Heart right ventricle (tissue), 16 donors: ENCODE measurements around the gene THSD7A. TPM values are rescaled to one million over a fixed set of nuclear protein-coding genes. Genes with fewer than 3 reads are reported as not detected.

Source experiments
- ATAC-seq, 8 donors: fragments of 200-7000 bp; cut with Tn5 transposase; one replicate each; pipeline ENCODE4 v1.9.1; 2020; ENCODE audit warnings: mild to moderate bottlenecking in 8 of 8, moderate library complexity in 8 of 8, moderate number of reproducible peaks in 1 of 8
- DNase-seq, 2 donors: peaks; one replicate each; pipeline ENCODE4 v3.0.0-alpha.2; 2020
- H3K27ac ChIP-seq, 10 donors: fragments of 200-600 bp; sonication (generic) in 2 of 10; one replicate each; pipeline versions ENCODE4 v1.5.0 to v1.8.0; 2020 to 2022; ENCODE audit warnings: mild to moderate bottlenecking in 3 of 10
- H3K27me3 ChIP-seq, 7 donors: fragments of 200-600 bp; one replicate each; pipeline ENCODE4 v1.8.0; 2021 to 2022; ENCODE audit warnings: mild to moderate bottlenecking in 2 of 7
- H3K36me3 ChIP-seq, 9 donors: fragments of 200-600 bp; sonication (generic) in 1 of 9; one replicate each; pipeline versions ENCODE4 v1.5.0 to v1.8.0; 2020 to 2022; ENCODE audit warnings: mild to moderate bottlenecking in 2 of 9
- H3K4me1 ChIP-seq, 9 donors: fragments of 200-600 bp; sonication (generic) in 1 of 9; one replicate each; pipeline versions ENCODE4 v1.5.0 to v1.8.0; 2020 to 2022; ENCODE audit warnings: mild to moderate bottlenecking in 4 of 9
- H3K4me3 ChIP-seq, 10 donors: fragments of 200-600 bp; sonication (generic) in 2 of 10; one replicate each; pipeline versions ENCODE4 v1.5.0 to v1.8.0; 2020 to 2022; ENCODE audit warnings: mild to moderate bottlenecking in 7 of 10, moderate library complexity in 2 of 10
- H3K9me3 ChIP-seq, 11 donors: fragments of 200-600 bp in 10 of 11; sonication (generic) in 2 of 11; one replicate each; pipeline versions ENCODE4 v1.5.0 to v1.8.0; 2013 to 2022; ENCODE audit warnings: mild to moderate bottlenecking in 2 of 11, control low read depth in 1 of 11, moderate library complexity in 1 of 11
- CTCF ChIP-seq, 9 donors: fragments of 200-600 bp; sonication (generic) in 2 of 9; IDR thresholded peaks; one replicate each; pipeline versions ENCODE4 v1.5.0 to v1.8.0; 2021 to 2022; ENCODE audit warnings: antibody characterized with exemption in 9 of 9, mild to moderate bottlenecking in 5 of 9, moderate library complexity in 1 of 9
- WGBS, 2 donors: extraction: QIAGEN DNeasy Blood & Tissue Kit; methylation state at CpG; one replicate each; pipeline ENCODE4 v1.1.7; 2013; ENCODE audit warnings: inconsistent platforms in 1 of 2; 5-methylcytosine and 5-hydroxymethylcytosine counted together
- intact Hi-C, 10 donors: fragments of 100-400 bp; cut with DNase I; formaldehyde crosslinking; loops; one replicate each; pipeline versions ENCODE4 v1.11.1 to v1.14.2; 2022
- polyA plus RNA-seq, 2 donors: library from polyadenylated mRNA; stranded (reverse); fragments of 200-250 nt; gene quantifications; one replicate each; pipeline ENCODE4 v1.2.3, GENCODE V29; 2013
- total RNA-seq, 10 donors: library from RNA; stranded (reverse); fragmentation: NEBNext Ultra II Directional in 3 of 10; extraction: Animal tissue kit (Norgen Biotek cat#: 25700) in 3 of 10; gene quantifications; one replicate each; pipeline versions ENCODE4 v1.2.1 to v1.2.4, GENCODE V29; 2021 to 2023
- donor health status: Arrhythmogenic right ventricular cardiomyopathy.
- donor health status: ischemic (EF 13 %, LVEDD 7.1; RV severe dilation, severe dysfunction).
- donor health status: healthy with polysubstance abuse.
- donor health status: DM: no; HTN: yes; CAD: no.
- donor health status: DM: no; HTN: no; CAD: no.
- donor health status: ischemic (EF 25% LVEDD 6.9; RV normal size, moderate dysfunction).
- donor health status: ischemic (EF 25% LVEDD 5.7; RV mildly dilated, moderate dysfunction).
- donor health status: healthy.
- donor health status: DM: yes; HTN: yes; CAD: no.
- donor health status: Ischemic cardiomyopathy.
- donor health status: ischemic (EF 35%, LVEDD 5.7; RV mildly dilated, moderate dysfunction).
- donor health status: nonischemic (EF 11% LVEDD 7.7; RV severe dilation, severe dysfunction).
- donor health status: DM: yes; HTN: yes; CAD: no.
- donor health status: PGD.
- donor health status: ischemic (EF 29% LVEDD 5.4; RV normal size, mild dysfunction).
- donor health status: nonischemic (EF 23%, LVEDD 6.1; RV moderate dilation, normal function).

THSD7A gene
- total and polyA plus RNA-seq, 12 donors: 0.22 to 3.4 (median 1.2) TPM

DNA sequence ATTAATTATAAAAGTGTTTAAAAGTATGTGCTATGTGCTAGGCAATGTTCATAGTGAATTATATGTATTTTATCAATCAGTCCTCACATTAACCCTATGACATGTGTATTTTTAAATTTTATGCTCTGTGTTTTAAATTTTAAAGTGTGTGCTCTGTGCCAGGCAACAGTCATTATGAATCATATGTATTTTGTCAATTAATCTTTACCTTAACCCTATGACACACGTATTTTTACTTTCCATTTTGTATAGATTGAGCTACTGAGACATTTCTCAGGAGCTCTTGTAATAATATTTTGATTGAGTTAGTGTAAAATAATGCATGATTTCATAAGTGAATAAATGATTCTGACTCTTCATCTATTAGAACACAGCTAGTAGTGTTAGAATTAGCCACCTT is 117.8 kb downstream of the THSD7A start:
- no peak overlapping the region for H3K4me3 ChIP-seq
- peaks cover 0 to 14% (median 0%) of the 10 kb centered on the region in 9 donors for H3K4me1 ChIP-seq
- ATAC-seq (no peak), DNase-seq (no peak)
- TF ChIP-seq CTCF (IDR thresholded peaks at IDR 0.05): no peak
- intact Hi-C loops: no loop called here
- no peak overlapping the region for H3K27ac ChIP-seq
- H3K27me3 ChIP-seq: no peaks in the 10 kb centered on the region
- WGBS, 2 donors: 74 to 75% methylated on average over 1 of the region's 1 CpG
- H3K36me3 ChIP-seq: no peaks in the 10 kb centered on the region
- H3K9me3 ChIP-seq: no peaks in the 10 kb centered on the region

GRCh38 chr7:11713352-11713751 is 118.6 kb downstream of the THSD7A start:
- Histone ChIP-seq H3K4me1 (peaks cover 0 to 14% (median 0%) of the 10 kb centered on the region in 9 donors), H3K27me3 (no peaks in the 10 kb centered on the region), H3K27ac (no peak overlapping the region), H3K36me3 (no peaks in the 10 kb centered on the region), H3K9me3 (no peaks in the 10 kb centered on the region), H3K4me3 (no peak overlapping the region)
- WGBS, 2 donors: 59 to 74% methylated on average over 3 of the region's 3 CpGs
- no peak for DNase-seq
- no peak for TF ChIP-seq CTCF (IDR thresholded peaks at IDR 0.05)
- intact Hi-C loops: no loop called here
- no peak for ATAC-seq

GRCh38 chr7:11710377-11710776 is 121.6 kb downstream of the THSD7A start:
- no peak overlapping the region for H3K27ac ChIP-seq
- WGBS, 2 donors: 69 to 74% methylated on average over 1 of the region's 1 CpG
- no peak for ATAC-seq

DNA sequence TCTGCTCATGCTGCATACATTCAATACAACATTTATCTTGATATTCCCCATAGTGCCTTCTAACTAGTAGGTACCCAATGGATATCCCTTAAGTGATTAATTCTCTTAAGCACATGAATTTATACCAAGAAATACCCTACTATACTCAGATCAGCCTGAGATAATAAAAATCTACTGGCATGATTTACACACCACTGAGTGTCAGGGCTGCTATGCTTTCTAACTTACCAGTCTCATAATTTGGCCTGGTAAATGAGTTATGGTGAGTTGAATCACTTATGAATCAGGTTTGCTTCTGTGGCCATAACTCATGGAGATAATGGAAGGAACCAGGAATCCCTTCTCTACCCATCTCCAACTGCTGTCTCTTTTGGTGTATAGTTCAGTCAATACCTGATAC is 122.8 kb downstream of the THSD7A start:
- ATAC-seq: no peak
- Histone ChIP-seq H3K27me3 (no peaks in the 10 kb centered on the region), H3K9me3 (no peaks in the 10 kb centered on the region), H3K4me1 (peaks cover 0 to 10% (median 0%) of the 10 kb centered on the region in 9 donors), H3K36me3 (no peaks in the 10 kb centered on the region), H3K27ac (no peak overlapping the region), H3K4me3 (no peak overlapping the region)
- intact Hi-C loops: no loop called here
- TF ChIP-seq CTCF (IDR thresholded peaks at IDR 0.05): no peak
- DNase-seq: no peak

More at GRCh38 chr7:11710377-11710776, 121.6 kb downstream of the THSD7A start:
- Histone ChIP-seq H3K27me3 (no peaks in the 10 kb centered on the region), H3K4me3 (no peak overlapping the region), H3K36me3 (no peaks in the 10 kb centered on the region), H3K9me3 (no peaks in the 10 kb centered on the region), H3K4me1 (peaks cover 0 to 10% (median 0%) of the 10 kb centered on the region in 9 donors)
- no peak for DNase-seq
- no peak for TF ChIP-seq CTCF (IDR thresholded peaks at IDR 0.05)
- intact Hi-C loops: no loop called here
